ENCODE measurements around the gene CENPC. TPM values are rescaled to one million over a fixed set of nuclear protein-coding genes. Genes with fewer than 3 reads are reported as not detected.

The CENPC gene
- polyA plus RNA-seq, 4 donors: 23.3 to 36.0 (median 27.3) TPM

Other genes starting within 250 kb of the CENPC start
- under 1 TPM; 0.13 to 0.24 (median 0.17) TPM for gene STAP1, start 13.2 kb upstream of the CENPC start, polyA plus RNA-seq (ENCODE audit: insufficient read length in 4 of 4)
- 10 to 100 TPM; 40.9 to 72.5 (median 55.8) TPM for gene UBA6, start 155.7 kb upstream of the CENPC start, polyA plus RNA-seq (ENCODE audit: insufficient read length in 4 of 4)
- gene GNRHR, start 208.9 kb upstream of the CENPC start, polyA plus RNA-seq (ENCODE audit: insufficient read length in 4 of 4): 1 to 10 TPM in 1 of 4 donors, under 1 TPM in 3; 0.32 to 1.1 (median 0.63) TPM